H1 (cell line): ENCODE results near the gene KCNK2. TPM values are rescaled to one million over a fixed set of nuclear protein-coding genes. Genes with fewer than 3 reads are reported as not detected.

Experiments used
- ASH2L ChIP-seq: fragments of 200-600, 300-600 bp; sonication (generic); IDR thresholded peaks from one replicate; pipeline ENCODE4 v1.7.1; 2017; ENCODE audit warnings: low read length
- CEBPB ChIP-seq: IDR thresholded peaks from 2 replicates; pipeline ENCODE4 v1.6.1; 2012; ENCODE audit warnings: low read depth, low read length
- CHD2 ChIP-seq: IDR thresholded peaks from 2 replicates; pipeline ENCODE4 v1.6.1; 2012; ENCODE audit warnings: low read length, improper control_type of control experiment
- EGR1 ChIP-seq: IDR thresholded peaks from 2 replicates; pipeline ENCODE4 v1.6.1; 2011; ENCODE audit warnings: low read depth, low read length, borderline replicate concordance
- FOSL1 ChIP-seq: IDR thresholded peaks from 2 replicates; pipeline ENCODE4 v1.6.1; 2011; ENCODE audit warnings: mild to moderate bottlenecking, low read depth, low read length, moderate library complexity; ENCODE audit not compliant: insufficient read depth
- POU5F1 ChIP-seq: IDR thresholded peaks from 2 replicates; pipeline ENCODE4 v1.6.1; 2011; ENCODE audit warnings: low read depth, mild to moderate bottlenecking, low read length, moderate library complexity
- YY1 ChIP-seq: IDR thresholded peaks from 2 replicates; pipeline ENCODE4 v1.6.1; 2011; ENCODE audit warnings: low read depth, mild to moderate bottlenecking, low read length
- ZNF274 ChIP-seq: IDR thresholded peaks from 2 replicates; pipeline ENCODE4 v1.7.0; 2012; ENCODE audit warnings: low read length, borderline replicate concordance; ENCODE audit errors: extremely low read depth
- polyA plus RNA-seq, 7 experiments: library from polyadenylated mRNA; depleted of rRNA in 3 of 7; stranded (reverse) in 5 of 7; unstranded in 2 of 7; fragments of >200 nt in 5 of 7; fragments of 200-250 nt in 2 of 7; gene quantifications; 1 replicate in 5 of 7; 2 replicates in 1 of 7; 4 replicates in 1 of 7; pipeline versions ENCODE4 v1.2.1 to v1.2.3, GENCODE V29; 2011 to 2013; ENCODE audit warnings: missing spikeins in 2 of 7, mixed read lengths in 2 of 7
- total RNA-seq: library from RNA; stranded (reverse); fragmentation: NEBNext Ultra II Directional; extraction: Animal tissue kit (Norgen Biotek cat#: 25700); gene quantifications from 2 replicates; pipeline ENCODE4 v1.2.1, GENCODE V29; 2021

The KCNK2 gene
- total and polyA plus RNA-seq, 2 of the 8 experiments (the other 6 are each of a cell fraction or from before 2014, with no cell fraction given), result 0.59 to 1.2 TPM

DNA sequence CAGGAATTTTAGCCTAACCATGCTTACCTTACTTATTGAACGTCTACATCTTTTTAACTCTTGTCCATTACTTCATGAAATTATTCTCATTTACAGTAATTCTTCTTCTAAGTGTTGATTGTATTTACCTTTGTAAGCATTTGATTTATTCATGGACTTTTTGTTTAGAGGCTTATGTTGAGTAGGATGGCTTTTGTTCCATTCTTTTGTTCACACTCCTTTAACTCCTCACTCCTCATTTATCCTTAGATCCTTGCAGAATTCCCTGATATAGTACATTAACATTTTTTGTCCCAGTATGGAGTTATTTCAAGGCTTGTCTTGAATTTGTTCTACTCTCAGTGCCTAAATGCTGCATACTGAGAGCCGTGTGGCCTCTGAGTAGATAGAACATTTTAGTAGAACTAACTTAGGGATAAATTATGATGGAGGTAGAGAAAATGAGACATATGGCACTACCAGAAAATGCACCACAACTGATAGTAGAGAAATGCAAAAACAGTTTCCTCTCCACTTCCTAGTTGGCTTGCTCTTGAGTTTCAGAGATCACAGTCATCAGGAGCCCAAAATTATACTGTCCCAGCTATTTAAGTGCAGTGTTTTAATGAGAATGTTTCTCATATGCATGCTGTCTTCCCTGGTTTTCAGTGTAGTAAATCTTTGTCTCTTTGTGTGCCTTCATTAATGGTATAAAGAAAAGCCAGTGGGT is 69.5 kb downstream of the KCNK2 start (continued):
- TF ChIP-seq ASH2L (no peak), CHD2 (no peak), CEBPB (no peak), ZNF274 (no peak), EGR1 (no peak), FOSL1 (no peak), YY1 (no peak), POU5F1 (no peak)
